ENCODE data around the gene STX8.

The STX8 gene

GRCh38 chr17:9218911-9219310, 356.7 kb downstream of the STX8 start:
- Histone ChIP-seq H3K14ac (ENCODE audit: low read length) (peak overlapping the region; percentile 5), H2AFZ (ENCODE audit: low read length) (no peak overlapping the region), H4K8ac (ENCODE audit: low read depth, low read length) (no peak overlapping the region), H2BK5ac (ENCODE audit: low read length) (no peak overlapping the region), H2BK15ac (ENCODE audit: low read length) (peak overlapping the region; percentile 42), H3K4me3 (ENCODE audit: low read length in 2 of 2) (no peak overlapping the region), H4K91ac (ENCODE audit: low read depth, low read length, poor library complexity) (no peak overlapping the region), H3K4ac (ENCODE audit: low read length) (no peak overlapping the region), H2BK12ac (ENCODE audit: low read length) (no peak overlapping the region), H3K27ac (replicated peaks; ENCODE audit: low read length) (no peak overlapping the region), H2BK120ac (ENCODE audit: low read depth, low read length) (no peak overlapping the region), H3K23ac (ENCODE audit: low read depth, low read length, poor library complexity) (peak overlapping the region; percentile 13), H3K9ac (ENCODE audit: low read depth, low read length, poor library complexity) (peak overlapping the region; percentile 21), H3K79me1 (ENCODE audit: low read depth, low read length) (no peaks in the 10 kb centered on the region), H3K9me3 (replicated peaks in 1 of 2; ENCODE audit: control insufficient read depth in 2 of 2, insufficient read depth in 1 of 2, low read depth in 1 of 2, low read length in 2 of 2) (peaks cover 6 to 14% of the 10 kb centered on the region in 2 donors), H2AK5ac (ENCODE audit: low read depth, low read length) (peak overlapping the region; percentile 15), H3K36me3 (replicated peaks in 1 of 2; ENCODE audit: control insufficient read depth in 2 of 2, insufficient read depth in 2 of 2, low read length in 2 of 2) (no peaks in the 10 kb centered on the region), H3K18ac (ENCODE audit: low read length) (peak overlapping the region; percentile 68), H3K4me1 (ENCODE audit: control insufficient read depth in 2 of 2, insufficient read depth in 1 of 2, low read depth in 1 of 2, low read length in 2 of 2) (peaks cover 23 to 32% of the 10 kb centered on the region in 2 donors), H3K4me2 (ENCODE audit: insufficient read depth, low read length, poor library complexity, severe bottlenecking) (no peak overlapping the region), H3K27me3 (ENCODE audit: control insufficient read depth in 3 of 3, insufficient read depth in 3 of 3, low read depth in 1 of 3, low read length in 3 of 3) (peaks cover 0 to 52% (median 17%) of the 10 kb centered on the region in 3 experiments)
- DNase-seq (ENCODE audit: low spot score), result no peak
- no CpG with 5 or more reads among the region's 15 CpGs for WGBS, 2 donors (ENCODE audit: extremely low coverage in 2 of 2, insufficient read length in 2 of 2, insufficient replicate concordance in 1 of 2)

GRCh38 chr17:9218064-9218635, 357.5 kb downstream of the STX8 start:
- H3K4ac ChIP-seq (ENCODE audit: low read length), result no peak overlapping the region
- H3K27ac ChIP-seq (replicated peaks; ENCODE audit: low read length), result no peak overlapping the region
- no CpG with 5 or more reads among the region's 8 CpGs for WGBS, 2 donors (ENCODE audit: extremely low coverage in 2 of 2, insufficient read length in 2 of 2, insufficient replicate concordance in 1 of 2)
- peaks cover 6 to 14% of the 10 kb centered on the region in 2 donors for H3K9me3 ChIP-seq (replicated peaks in 1 of 2; ENCODE audit: control insufficient read depth in 2 of 2, insufficient read depth in 1 of 2, low read depth in 1 of 2, low read length in 2 of 2)
- no peaks in the 10 kb centered on the region for H3K79me1 ChIP-seq (ENCODE audit: low read depth, low read length)
- no peak overlapping the region for H2BK15ac ChIP-seq (ENCODE audit: low read length)
- H2AK5ac ChIP-seq (ENCODE audit: low read depth, low read length), result no peak overlapping the region
- no peak overlapping the region for H2BK120ac ChIP-seq (ENCODE audit: low read depth, low read length)
- H3K36me3 ChIP-seq (replicated peaks in 1 of 2; ENCODE audit: control insufficient read depth in 2 of 2, insufficient read depth in 2 of 2, low read length in 2 of 2), result no peaks in the 10 kb centered on the region
- no peak overlapping the region for H2BK5ac ChIP-seq (ENCODE audit: low read length)
- H3K27me3 ChIP-seq (ENCODE audit: control insufficient read depth in 3 of 3, insufficient read depth in 3 of 3, low read depth in 1 of 3, low read length in 3 of 3), result peaks cover 0 to 52% (median 13%) of the 10 kb centered on the region in 3 experiments
- DNase-seq (ENCODE audit: low spot score), result no peak
- H3K23ac ChIP-seq (ENCODE audit: low read depth, low read length, poor library complexity), result no peak overlapping the region
- no peak overlapping the region for H3K4me3 ChIP-seq (ENCODE audit: low read length in 2 of 2)
- no peak overlapping the region for H3K14ac ChIP-seq (ENCODE audit: low read length)
- H3K4me1 ChIP-seq (ENCODE audit: control insufficient read depth in 2 of 2, insufficient read depth in 1 of 2, low read depth in 1 of 2, low read length in 2 of 2), result peaks cover 23 to 28% of the 10 kb centered on the region in 2 donors
- H4K91ac ChIP-seq (ENCODE audit: low read depth, low read length, poor library complexity), result no peak overlapping the region
- no peak overlapping the region for H3K18ac ChIP-seq (ENCODE audit: low read length)
- no peak overlapping the region for H2AFZ ChIP-seq (ENCODE audit: low read length)
- no peak overlapping the region for H3K4me2 ChIP-seq (ENCODE audit: insufficient read depth, low read length, poor library complexity, severe bottlenecking)
- H4K8ac ChIP-seq (ENCODE audit: low read depth, low read length), result no peak overlapping the region
- no peak overlapping the region for H2BK12ac ChIP-seq (ENCODE audit: low read length)
- no peak overlapping the region for H3K9ac ChIP-seq (ENCODE audit: low read depth, low read length, poor library complexity)

DNA sequence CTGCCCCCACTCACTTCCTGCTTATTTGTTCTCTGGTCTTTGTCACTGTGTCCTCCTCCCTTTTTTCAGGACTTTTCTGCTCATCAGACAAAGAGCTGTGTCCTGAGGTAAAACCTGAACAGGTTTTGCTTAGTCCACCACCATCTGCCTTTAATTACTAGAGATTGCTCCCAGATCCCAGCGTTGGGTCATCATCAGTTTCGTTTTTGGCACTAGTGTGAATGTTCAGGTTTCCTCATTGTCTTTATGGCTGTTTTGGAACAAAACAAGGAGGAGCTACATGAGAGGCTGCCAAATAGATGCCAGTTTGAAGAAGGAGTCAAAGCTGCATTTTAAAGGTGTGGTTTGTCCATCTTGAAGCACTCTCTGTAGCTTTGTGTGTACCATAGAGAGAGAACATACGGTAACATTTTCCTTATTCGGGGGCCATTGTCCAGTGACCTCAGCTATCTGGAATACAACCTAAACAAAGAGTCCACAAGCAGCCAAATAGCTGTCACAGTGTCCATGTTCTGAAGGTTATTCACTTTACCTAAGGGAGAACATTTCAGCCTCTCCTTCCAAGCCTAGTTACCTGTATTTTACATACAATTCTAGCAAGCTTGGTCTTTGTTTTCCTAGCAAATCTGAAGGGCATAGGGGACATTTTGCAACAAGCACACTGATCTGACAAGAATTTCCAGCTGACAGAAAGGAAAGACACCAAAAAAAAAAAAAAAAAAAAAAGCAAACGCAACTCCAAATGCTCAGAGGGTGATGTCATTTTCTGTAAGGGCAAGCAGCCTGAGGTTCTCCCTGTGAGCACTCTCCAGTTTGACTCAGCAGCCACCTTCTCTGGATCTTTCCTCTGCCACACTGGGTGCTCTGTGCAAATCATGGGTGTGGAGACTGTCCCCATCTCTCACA, 358.2 kb downstream of the STX8 start:
- H2BK15ac ChIP-seq (ENCODE audit: low read length), result no peak overlapping the region
- H3K23ac ChIP-seq (ENCODE audit: low read depth, low read length, poor library complexity), result no peak overlapping the region
- H2AFZ ChIP-seq (ENCODE audit: low read length), result no peak overlapping the region
- H3K27ac ChIP-seq (replicated peaks; ENCODE audit: low read length), result no peak overlapping the region
- H2BK120ac ChIP-seq (ENCODE audit: low read depth, low read length), result no peak overlapping the region
- no peak overlapping the region for H3K4ac ChIP-seq (ENCODE audit: low read length)
- peaks cover 6 to 14% of the 10 kb centered on the region in 2 donors for H3K9me3 ChIP-seq (replicated peaks in 1 of 2; ENCODE audit: control insufficient read depth in 2 of 2, insufficient read depth in 1 of 2, low read depth in 1 of 2, low read length in 2 of 2)
- no peak for DNase-seq (ENCODE audit: low spot score)
- no peak overlapping the region for H3K4me2 ChIP-seq (ENCODE audit: insufficient read depth, low read length, poor library complexity, severe bottlenecking)
- no peak overlapping the region for H4K91ac ChIP-seq (ENCODE audit: low read depth, low read length, poor library complexity)
- peaks cover 0 to 49% (median 12%) of the 10 kb centered on the region in 3 experiments for H3K27me3 ChIP-seq (ENCODE audit: control insufficient read depth in 3 of 3, insufficient read depth in 3 of 3, low read depth in 1 of 3, low read length in 3 of 3)
- H3K79me1 ChIP-seq (ENCODE audit: low read depth, low read length), result no peaks in the 10 kb centered on the region
- no peak overlapping the region for H2BK12ac ChIP-seq (ENCODE audit: low read length)
- H3K18ac ChIP-seq (ENCODE audit: low read length), result no peak overlapping the region
- no peak overlapping the region for H3K4me3 ChIP-seq (ENCODE audit: low read length in 2 of 2)
- peaks cover 22 to 26% of the 10 kb centered on the region in 2 donors for H3K4me1 ChIP-seq (ENCODE audit: control insufficient read depth in 2 of 2, insufficient read depth in 1 of 2, low read depth in 1 of 2, low read length in 2 of 2)
- no peak overlapping the region for H2BK5ac ChIP-seq (ENCODE audit: low read length)
- no peak overlapping the region for H4K8ac ChIP-seq (ENCODE audit: low read depth, low read length)
- no peak overlapping the region for H3K14ac ChIP-seq (ENCODE audit: low read length)
- H2AK5ac ChIP-seq (ENCODE audit: low read depth, low read length), result no peak overlapping the region
- no peak overlapping the region for H3K9ac ChIP-seq (ENCODE audit: low read depth, low read length, poor library complexity)
- WGBS, 2 donors (ENCODE audit: extremely low coverage in 2 of 2, insufficient read length in 2 of 2, insufficient replicate concordance in 1 of 2), result no CpG with 5 or more reads among the region's 5 CpGs
- H3K36me3 ChIP-seq (replicated peaks in 1 of 2; ENCODE audit: control insufficient read depth in 2 of 2, insufficient read depth in 2 of 2, low read length in 2 of 2), result no peaks in the 10 kb centered on the region

- Histone ChIP-seq H2BK5ac (ENCODE audit: low read length) (no peak overlapping the region), H3K27me3 (ENCODE audit: control insufficient read depth in 3 of 3, insufficient read depth in 3 of 3, low read depth in 1 of 3, low read length in 3 of 3) (peaks cover 0 to 58% (median 9%) of the 10 kb centered on the region in 3 experiments), H3K23ac (ENCODE audit: low read depth, low read length, poor library complexity) (no peak overlapping the region), H3K9ac (ENCODE audit: low read depth, low read length, poor library complexity) (no peak overlapping the region), H3K36me3 (replicated peaks in 1 of 2; ENCODE audit: control insufficient read depth in 2 of 2, insufficient read depth in 2 of 2, low read length in 2 of 2) (no peaks in the 10 kb centered on the region), H4K91ac (ENCODE audit: low read depth, low read length, poor library complexity) (no peak overlapping the region), H2BK12ac (ENCODE audit: low read length) (no peak overlapping the region), H3K14ac (ENCODE audit: low read length) (no peak overlapping the region), H4K8ac (ENCODE audit: low read depth, low read length) (no peak overlapping the region), H2BK15ac (ENCODE audit: low read length) (no peak overlapping the region), H3K27ac (replicated peaks; ENCODE audit: low read length) (no peak overlapping the region), H3K18ac (ENCODE audit: low read length) (no peak overlapping the region), H3K9me3 (replicated peaks in 1 of 2; ENCODE audit: control insufficient read depth in 2 of 2, insufficient read depth in 1 of 2, low read depth in 1 of 2, low read length in 2 of 2) (peaks cover 6 to 14% of the 10 kb centered on the region in 2 donors), H2AFZ (ENCODE audit: low read length) (no peak overlapping the region), H2BK120ac (ENCODE audit: low read depth, low read length) (no peak overlapping the region), H3K4me2 (ENCODE audit: insufficient read depth, low read length, poor library complexity, severe bottlenecking) (no peak overlapping the region), H3K4ac (ENCODE audit: low read length) (no peak overlapping the region), H3K79me1 (ENCODE audit: low read depth, low read length) (no peaks in the 10 kb centered on the region), H2AK5ac (ENCODE audit: low read depth, low read length) (no peak overlapping the region), H3K4me1 (ENCODE audit: control insufficient read depth in 2 of 2, insufficient read depth in 1 of 2, low read depth in 1 of 2, low read length in 2 of 2) (peaks cover 6 to 12% of the 10 kb centered on the region in 2 donors), H3K4me3 (ENCODE audit: low read length in 2 of 2) (no peak overlapping the region)
- no peak for DNase-seq (ENCODE audit: low spot score)
Measured at GRCh38 chr17:9215465-9215864, 360.2 kb downstream of the STX8 start.
